NCI-H2227 (cell line): ENCODE measurements around the gene TBC1D13.

Experiments used
- DNase-seq: peaks from one replicate; lab custom pipeline; 2025; ENCODE audit not compliant: unreplicated experiment; lab: John Stamatoyannopoulos, UW

Gene TBC1D13

GRCh38 chr9:128820665-128821583 lies 33.9 kb downstream of the TBC1D13 start:
- no peak for DNase-seq

- DNase-seq: no peak
Observed at GRCh38 chr9:128821584-128822406, 34.7 kb downstream of the TBC1D13 start.

- no peak for DNase-seq
Observed at GRCh38 chr9:128822407-128823042, 35.5 kb downstream of the TBC1D13 start.

GRCh38 chr9:128823362-128823902 lies 36.4 kb downstream of the TBC1D13 start:
- no peak for DNase-seq

- DNase-seq: no peak
Observed at GRCh38 chr9:128823903-128824406, 36.9 kb downstream of the TBC1D13 start.

DNA sequence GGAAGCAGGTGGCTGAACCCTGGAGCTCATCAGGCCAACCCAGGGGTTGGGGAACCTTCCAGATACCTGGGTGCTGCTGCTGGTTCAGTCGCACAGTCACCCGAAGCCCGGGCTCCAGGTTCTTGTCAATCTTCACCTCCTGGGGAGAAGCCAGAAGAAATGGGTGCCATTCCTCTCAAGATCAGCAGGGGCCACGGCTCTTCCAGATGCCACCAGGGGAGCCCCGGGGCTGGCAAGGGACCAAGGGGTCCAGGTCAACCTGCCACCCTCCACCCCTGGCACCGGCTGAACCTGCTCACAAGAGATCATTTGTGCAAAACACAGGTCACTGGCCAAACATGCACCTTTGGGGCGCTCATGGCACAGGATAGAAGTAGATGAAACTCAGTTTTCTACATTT lies 37.9 kb downstream of the TBC1D13 start:
- DNase-seq: no peak

DNA sequence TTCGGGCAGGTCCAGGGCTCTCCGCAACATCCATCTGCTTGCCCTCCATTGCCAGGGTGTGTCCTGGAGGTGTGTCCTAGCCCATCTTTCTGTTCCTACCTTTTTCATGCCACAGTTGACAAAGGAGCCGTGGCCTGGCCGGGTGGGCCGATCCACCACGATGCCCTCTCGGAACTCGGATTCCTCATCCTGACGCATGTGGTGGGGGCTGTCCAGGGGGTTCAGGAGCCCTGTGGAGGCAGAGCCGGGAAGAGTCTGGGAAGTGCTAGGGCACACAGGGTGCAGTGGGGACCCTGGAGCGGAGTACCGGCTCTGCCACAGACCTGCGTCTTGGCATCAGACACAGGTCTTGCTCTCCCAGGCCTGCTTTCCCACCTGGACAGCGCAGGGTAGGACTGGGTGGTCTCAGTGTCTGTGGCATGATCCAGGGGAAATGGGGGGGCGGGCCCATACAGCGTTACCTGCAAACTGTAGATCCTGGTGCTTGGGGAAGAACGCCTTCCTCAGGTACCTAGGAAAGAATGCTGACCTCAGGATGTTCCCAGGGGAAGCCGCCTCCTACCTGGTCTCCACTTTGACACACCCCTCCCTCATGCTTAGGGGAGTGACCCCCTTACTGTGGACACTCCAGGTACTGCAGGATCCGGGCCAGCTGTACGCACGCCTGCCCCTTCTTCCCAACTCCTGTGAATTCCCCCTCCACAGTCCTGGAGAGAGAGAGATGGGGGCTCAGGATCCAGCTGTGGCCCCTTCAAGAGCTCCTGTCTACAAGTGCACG lies 39.1 kb downstream of the TBC1D13 start:
- no peak for DNase-seq

GRCh38 chr9:128828267-128828666 lies 41.2 kb downstream of the TBC1D13 start:
- DNase-seq: no peak

DNA sequence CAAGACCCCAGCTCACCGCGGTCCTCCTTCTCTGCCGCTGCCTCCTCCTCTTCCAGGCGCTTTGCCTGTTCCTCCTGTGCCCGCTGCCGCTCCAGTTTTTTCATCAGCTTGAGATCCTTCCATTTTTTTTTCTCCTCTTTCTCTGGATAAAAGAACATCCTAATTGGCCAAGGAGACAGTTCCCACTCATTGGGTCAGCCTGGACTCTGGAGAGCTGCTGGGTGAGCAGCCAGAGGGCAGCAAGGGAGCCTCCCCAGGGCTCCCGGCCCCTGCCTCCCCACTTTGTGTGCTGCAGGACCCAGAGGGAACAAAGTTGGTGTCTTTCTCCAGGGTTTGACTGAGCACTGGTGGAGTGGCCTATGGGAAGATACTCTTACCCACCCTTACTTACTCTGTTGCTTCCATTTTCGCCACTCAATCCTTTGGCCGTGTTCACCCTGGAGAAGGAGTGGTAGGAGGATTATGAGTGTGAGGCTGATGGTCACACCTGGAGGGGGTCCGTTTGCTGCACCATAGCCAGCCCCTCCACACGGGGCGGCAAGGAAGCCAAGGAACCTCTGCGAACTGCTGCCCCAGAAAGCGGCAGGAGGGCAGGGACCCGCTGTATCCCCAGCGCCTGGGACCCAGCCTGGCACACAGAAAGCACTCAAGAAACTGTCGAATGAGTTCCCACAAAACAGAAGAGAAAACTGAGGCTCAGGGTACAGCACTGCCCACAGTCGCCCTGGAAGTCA lies 41.8 kb downstream of the TBC1D13 start:
- DNase-seq: no peak

GRCh38 chr9:128829477-128830251 lies 42.6 kb downstream of the TBC1D13 start, which contains the start of gene SPOUT1:
SPOUT1 (minus strand) TSS chr9:128829794; CDS start chr9:128829780, 14 bp downstream.
- DNase-seq: peak; percentile 93

DNA sequence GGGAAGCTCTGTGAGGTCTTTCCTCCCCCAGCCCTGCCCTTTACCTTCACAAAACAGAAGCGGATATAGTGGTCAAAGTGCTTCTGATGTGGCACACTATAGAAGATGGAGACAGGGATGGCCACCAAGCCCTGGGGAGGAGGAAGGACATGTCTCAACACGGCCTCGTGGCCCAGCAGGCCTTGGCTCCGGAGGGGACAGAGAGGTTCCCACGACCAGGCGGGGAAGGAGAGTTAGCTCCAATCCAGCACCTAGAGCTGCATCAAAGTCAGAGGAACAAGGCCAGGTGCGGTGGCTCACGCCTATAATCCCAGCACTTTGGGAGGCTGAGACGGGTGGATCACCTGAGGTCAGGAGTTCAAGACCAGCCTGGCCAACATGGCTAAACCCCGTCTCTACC lies 46.6 kb downstream of the TBC1D13 start:
- DNase-seq: no peak

DNA sequence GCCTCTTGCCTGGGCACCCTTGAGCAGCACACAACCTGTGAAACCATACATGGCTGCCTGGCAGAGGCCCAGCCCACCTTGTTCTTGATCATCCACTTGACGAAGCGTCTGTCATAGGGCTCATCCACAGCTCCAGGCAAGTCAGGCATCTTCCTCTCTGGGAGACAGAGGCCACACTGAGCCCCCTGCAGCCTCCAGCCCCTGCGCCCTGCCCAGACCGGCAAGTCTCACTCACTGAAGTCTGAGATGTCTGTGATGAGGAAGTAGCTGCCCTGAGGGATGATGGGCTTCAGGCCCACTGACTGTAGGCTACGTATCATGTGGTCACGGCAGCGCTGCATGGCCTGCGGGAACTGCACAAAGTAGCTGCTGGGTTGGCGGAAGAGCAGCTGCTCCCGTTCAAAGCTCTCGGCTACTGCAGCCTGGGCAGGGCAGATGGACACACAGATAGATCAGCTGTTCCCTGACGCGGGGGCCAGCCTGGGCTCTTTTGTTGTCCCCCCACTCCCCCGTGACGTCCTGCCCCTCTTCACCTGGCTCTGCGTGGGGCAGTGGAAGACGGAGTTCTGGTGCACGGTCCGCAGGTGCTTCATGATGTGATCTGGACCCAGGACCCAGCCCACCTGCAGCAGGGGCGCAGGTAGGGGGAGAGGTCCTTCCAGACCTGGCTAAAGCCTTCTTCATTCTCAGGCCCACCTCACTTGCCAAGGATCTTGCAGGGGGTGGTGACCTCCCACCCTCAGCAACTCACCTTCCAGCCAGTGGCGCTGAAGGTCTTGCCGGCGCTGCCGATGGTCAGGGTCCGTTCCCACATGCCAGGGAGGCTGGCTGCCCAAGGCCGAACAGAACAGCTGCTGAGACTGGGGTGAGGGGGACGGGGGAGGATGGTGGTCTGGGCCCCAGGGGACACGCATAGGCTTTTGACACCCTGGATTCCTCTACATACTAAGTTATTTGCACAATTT lies 48.5 kb downstream of the TBC1D13 start:
- DNase-seq: no peak

- DNase-seq: no peak
Observed at GRCh38 chr9:128836509-128837145, 49.6 kb downstream of the TBC1D13 start.

DNA sequence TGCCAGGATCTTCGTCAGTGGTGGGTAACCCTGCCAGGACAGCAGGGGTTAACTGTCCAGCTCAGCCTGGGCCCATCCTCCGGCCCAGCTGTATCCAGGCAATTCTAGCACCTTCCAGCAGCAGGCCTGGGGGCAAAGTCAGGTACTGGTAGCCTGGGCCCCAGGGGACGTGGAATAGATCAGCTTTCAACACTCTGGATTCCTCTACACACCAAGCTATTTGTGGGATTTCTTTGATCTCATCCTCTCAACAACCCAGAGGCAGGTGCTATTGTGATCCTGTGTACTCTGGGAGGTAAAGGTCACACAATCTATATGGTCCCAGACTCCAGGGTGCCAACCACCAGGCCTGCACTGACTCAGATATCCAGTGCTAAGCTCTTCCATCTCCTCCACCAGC lies 51.3 kb downstream of the TBC1D13 start:
- no peak for DNase-seq

DNA sequence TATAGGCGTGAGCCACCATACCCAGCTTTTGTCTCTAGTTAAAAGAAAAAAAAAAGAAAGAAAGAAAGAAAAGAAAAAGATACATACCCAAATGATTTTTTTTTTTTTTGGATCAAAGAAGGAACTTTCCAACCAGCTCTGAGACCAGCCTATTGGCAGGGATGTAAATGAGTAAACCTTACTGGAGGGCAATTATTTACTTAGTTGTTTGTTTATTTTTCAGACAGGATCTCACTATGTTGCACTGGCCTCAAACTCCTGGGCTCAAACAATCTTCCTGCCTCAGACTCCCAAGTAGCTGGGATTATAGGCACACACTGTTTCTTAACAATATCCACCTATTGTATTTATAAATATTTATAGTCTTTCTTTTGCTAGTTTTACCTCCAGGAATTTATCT lies 53.5 kb downstream of the TBC1D13 start:
- DNase-seq: no peak

- no peak for DNase-seq
Observed at GRCh38 chr9:128841694-128842492, 54.8 kb downstream of the TBC1D13 start.
